MCF 10A (cell line): Measurements from ENCODE around the gene ITGAD. TPM values are rescaled to one million over a fixed set of nuclear protein-coding genes. Genes with fewer than 3 reads are reported as not detected.

Experiments used
- BruUV-seq: library from RNA; stranded (reverse); fragments of 400-500 nt; replicated peaks from 2 replicates; lab custom pipeline; 2021; lab: Mats Ljungman, UMichigan
- CTCF ChIA-PET: fragments of 300-600 bp; sonication (Branson Sonifier 250); formaldehyde crosslinking; extraction: SDS; loops from one replicate; lab custom pipeline; 2021; ENCODE audit warnings: antibody characterized with exemption, inconsistent platforms; lab: Yijun Ruan, JAX
- POLR2A ChIA-PET: fragments of 300-600, 350-650 bp; sonication (Branson Sonifier 250); formaldehyde crosslinking; extraction: SDS; loops from one replicate; lab custom pipeline; 2020; ENCODE audit warnings: antibody characterized with exemption, inconsistent platforms; lab: Yijun Ruan, JAX
- DNase-seq: peaks from one replicate; pipeline ENCODE4 v3.0.0-alpha.2; 2018; ENCODE audit not compliant: unreplicated experiment
- H3K27ac Mint-ChIP-seq: one replicate; pipeline ENCODE4 v1.8.0; 2022; ENCODE audit warnings: mild to moderate bottlenecking, low read depth, mixed read lengths; ENCODE audit not compliant: unreplicated experiment
- H3K27me3 Mint-ChIP-seq: one replicate; pipeline ENCODE4 v1.8.0; 2022; ENCODE audit warnings: mixed read lengths; ENCODE audit not compliant: insufficient read depth, unreplicated experiment
- H3K36me3 Mint-ChIP-seq: one replicate; pipeline ENCODE4 v1.8.0; 2022; ENCODE audit warnings: mild to moderate bottlenecking, moderate library complexity, mixed read lengths; ENCODE audit not compliant: insufficient read depth, unreplicated experiment
- H3K4me1 Mint-ChIP-seq: one replicate; pipeline ENCODE4 v1.8.0; 2022; ENCODE audit warnings: mixed read lengths; ENCODE audit not compliant: insufficient read depth, unreplicated experiment
- H3K4me3 Mint-ChIP-seq: one replicate; pipeline ENCODE4 v1.8.0; 2022; ENCODE audit warnings: mild to moderate bottlenecking, moderate library complexity, mixed read lengths; ENCODE audit not compliant: unreplicated experiment
- H3K9me3 Mint-ChIP-seq: one replicate; pipeline ENCODE4 v1.8.0; 2022; ENCODE audit warnings: mixed read lengths; ENCODE audit not compliant: unreplicated experiment
- intact Hi-C: fragments of 100-400 bp; cut with micrococcal nuclease; formaldehyde crosslinking; loops from 2 replicates; pipeline ENCODE4 v1.14.1; 2022
- total RNA-seq: library from RNA; stranded (reverse); gene quantifications from 2 replicates; pipeline ENCODE4 v1.2.3, GENCODE V29; 2022
- TF ChIP-seq, protein P1 (sequence below): fragments of 200-600 bp; IDR thresholded peaks from one replicate; pipeline ENCODE4 v1.8.0; 2022; ENCODE audit warnings: antibody characterized with exemption, mild to moderate bottlenecking; ENCODE audit not compliant: unreplicated experiment

The ITGAD gene
- total RNA-seq, 1 experiment from 2014 or later = not detected

DNA sequence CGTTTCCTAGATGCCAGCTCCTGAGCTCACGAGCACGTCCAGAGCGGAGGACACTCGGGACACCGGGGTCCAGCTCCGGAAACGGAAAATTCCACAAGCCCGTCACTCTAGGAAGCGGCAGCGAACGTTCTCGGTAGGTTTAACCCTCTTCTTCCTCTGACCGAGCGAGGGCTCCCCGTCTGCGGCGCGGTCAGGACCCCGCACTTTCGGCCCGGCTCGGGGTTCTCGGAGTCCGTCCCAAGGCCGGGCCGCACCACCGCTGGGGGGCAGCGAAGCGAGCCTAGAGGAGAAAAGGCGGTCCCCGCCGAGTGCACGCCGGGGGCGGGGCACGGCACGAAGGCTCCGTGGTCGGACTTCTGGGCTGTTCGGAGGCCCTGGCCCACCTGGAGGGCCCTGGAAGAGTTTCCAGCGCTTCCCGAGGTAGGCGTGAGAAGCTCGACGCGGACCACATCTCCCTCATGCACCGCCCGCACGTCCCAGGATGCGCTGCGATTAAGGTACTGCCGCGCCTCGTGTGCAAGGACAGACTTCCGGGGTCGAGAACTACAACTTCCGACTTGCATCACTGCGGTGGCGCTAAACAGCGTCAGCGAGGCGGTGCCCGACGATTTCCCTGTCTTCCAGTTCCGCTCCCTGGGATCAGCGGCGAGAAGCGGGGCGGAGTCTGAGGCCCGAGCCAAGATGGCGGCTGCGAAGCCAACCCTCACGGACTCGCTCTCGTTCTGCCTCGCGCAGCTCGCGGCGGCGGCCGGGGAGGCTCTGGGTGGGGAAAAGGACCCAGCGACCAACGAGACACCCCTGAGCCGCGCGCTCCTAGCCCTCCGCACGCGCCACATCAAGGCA is 65.9 kb downstream of the ITGAD start, which contains the start of gene ARMC5:
Gene ARMC5 (plus strand): TSS at position 658 of the 843 bp plus-strand sequence. CDS start 24 bp downstream, at position 682.
- ChIA-PET POLR2A (interaction anchor here (0.6 to 4.9 kb wide), 33 partner anchors 8 to 564 kb away, joined by 3 to 40 read pairs (median 5); partner anchors contain the start of genes FUS, KAT8, PRSS8 and RUSF1), CTCF (interaction anchor here (0.6 to 8.4 kb wide), 19 partner anchors 16 to 519 kb away, joined by 3 to 65 read pairs (median 3); partner anchors contain the start of genes VKORC1, ZNF267 and ZNF843)
- peaks cover 14% of the 10 kb centered on the region for H3K4me1 Mint-ChIP-seq
- no peaks in the 10 kb centered on the region for H3K27me3 Mint-ChIP-seq
- TSS peak; percentile 44 for BruUV-seq
- intact Hi-C loops = loop anchor here (2.0 to 10.0 kb wide), 3 partner anchors 236 to 410 kb away; a partner anchor contains a TSS
- peak within 1 kb of the TSS; percentile 88 for H3K4me3 Mint-ChIP-seq
- peak within 1 kb of the TSS; percentile 97 for H3K27ac Mint-ChIP-seq
- no peaks in the 10 kb centered on the region for H3K9me3 Mint-ChIP-seq
- TF ChIP-seq, protein P1, sequence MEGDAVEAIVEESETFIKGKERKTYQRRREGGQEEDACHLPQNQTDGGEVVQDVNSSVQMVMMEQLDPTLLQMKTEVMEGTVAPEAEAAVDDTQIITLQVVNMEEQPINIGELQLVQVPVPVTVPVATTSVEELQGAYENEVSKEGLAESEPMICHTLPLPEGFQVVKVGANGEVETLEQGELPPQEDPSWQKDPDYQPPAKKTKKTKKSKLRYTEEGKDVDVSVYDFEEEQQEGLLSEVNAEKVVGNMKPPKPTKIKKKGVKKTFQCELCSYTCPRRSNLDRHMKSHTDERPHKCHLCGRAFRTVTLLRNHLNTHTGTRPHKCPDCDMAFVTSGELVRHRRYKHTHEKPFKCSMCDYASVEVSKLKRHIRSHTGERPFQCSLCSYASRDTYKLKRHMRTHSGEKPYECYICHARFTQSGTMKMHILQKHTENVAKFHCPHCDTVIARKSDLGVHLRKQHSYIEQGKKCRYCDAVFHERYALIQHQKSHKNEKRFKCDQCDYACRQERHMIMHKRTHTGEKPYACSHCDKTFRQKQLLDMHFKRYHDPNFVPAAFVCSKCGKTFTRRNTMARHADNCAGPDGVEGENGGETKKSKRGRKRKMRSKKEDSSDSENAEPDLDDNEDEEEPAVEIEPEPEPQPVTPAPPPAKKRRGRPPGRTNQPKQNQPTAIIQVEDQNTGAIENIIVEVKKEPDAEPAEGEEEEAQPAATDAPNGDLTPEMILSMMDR = peak; percentile 38
- DNase-seq = peak; percentile 97
- H3K36me3 Mint-ChIP-seq = peaks cover 44% of the 10 kb centered on the region

DNA sequence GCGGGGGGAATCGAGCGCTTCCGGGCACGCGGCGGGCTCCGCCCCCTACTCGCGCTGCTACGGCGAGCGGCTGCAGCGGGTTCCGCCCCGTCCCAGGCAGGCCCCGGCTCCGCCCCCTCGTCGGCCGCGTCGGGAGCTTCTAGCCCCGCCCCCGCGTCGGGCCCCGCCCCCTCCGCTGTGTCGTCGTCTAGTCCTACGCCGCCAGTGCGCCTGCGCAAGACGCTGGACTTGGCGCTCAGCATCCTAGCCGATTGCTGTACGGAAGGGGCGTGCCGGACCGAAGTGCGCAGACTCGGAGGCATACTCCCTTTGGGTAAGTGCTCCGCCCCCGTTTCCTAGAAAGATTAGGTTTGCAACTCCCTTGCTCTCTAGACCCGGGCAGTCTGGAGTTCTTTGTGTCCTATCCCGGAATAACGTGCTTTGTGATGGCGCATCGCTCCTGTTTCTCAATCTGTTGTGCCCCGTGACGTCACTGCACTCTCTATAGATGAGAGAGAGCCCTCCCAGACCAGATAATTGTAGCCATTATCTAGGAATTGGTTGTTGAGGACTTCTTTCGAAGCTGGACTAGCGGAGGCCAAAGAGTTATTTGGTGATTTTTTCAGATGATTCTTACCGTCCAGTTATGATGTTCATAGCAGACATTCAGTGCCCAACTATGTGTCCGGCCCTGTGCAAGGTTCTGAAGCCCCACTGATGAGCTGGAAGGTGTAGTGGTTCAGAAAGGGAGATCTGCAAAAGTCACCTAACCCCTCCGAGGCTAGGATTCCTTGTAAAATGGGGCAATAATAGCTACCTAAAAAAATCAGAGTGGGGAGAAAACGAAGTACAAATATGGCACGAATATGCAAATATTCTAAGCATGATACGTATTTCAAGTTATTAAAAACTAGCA is 66.8 kb downstream of the ITGAD start:
- ChIA-PET POLR2A (interaction anchor here (0.6 to 4.9 kb wide), 31 partner anchors 8 to 520 kb away, joined by 3 to 40 read pairs (median 5); partner anchors contain the start of genes FUS, KAT8, PRSS8 and RUSF1), CTCF (interaction anchor here (0.6 to 8.4 kb wide), 34 partner anchors 8 to 535 kb away, joined by 3 to 65 read pairs (median 4); partner anchors contain the start of genes FUS, HSD3B7, RUSF1 and ZNF843)
- Mint-ChIP-seq H3K27me3 (no peaks in the 10 kb centered on the region), H3K9me3 (no peaks in the 10 kb centered on the region), H3K4me3 (peak overlapping the region; percentile 88), H3K36me3 (peaks cover 47% of the 10 kb centered on the region), H3K4me1 (peaks cover 14% of the 10 kb centered on the region), H3K27ac (peak overlapping the region; percentile 97)
- no TSS peak for BruUV-seq
- peak; percentile 99 for DNase-seq
- TF ChIP-seq, protein P1 = no peak
- intact Hi-C loops = loop anchor here (2.0 to 10.0 kb wide), 3 partner anchors 235 to 409 kb away; a partner anchor contains a TSS

DNA sequence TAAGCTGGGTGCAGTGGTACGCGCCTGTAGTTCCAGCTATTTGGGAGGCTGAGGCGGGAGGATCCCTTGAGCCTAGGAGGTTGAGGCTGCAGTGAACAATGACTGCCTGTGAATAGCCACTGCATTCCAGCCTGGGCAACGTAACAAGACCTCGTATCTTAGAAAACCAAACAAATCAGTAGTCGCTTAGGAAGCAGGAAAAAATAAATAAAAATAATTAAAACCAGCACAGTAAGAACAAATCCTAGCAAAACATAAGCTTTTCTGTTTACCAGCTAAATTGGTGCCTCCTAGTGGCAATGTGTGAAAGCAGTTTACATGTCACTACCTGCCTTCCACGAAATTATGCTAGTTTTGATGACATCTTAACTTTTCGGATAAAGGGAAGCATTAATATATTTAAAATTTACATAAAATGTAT is 67.5 kb downstream of the ITGAD start:
- peak; percentile 58 for DNase-seq
- CTCF ChIA-PET = interaction anchor here (0.6 to 8.4 kb wide), 39 partner anchors 9 to 536 kb away, joined by 3 to 65 read pairs (median 4); partner anchors contain the start of genes FUS, HSD3B7, RUSF1 and ZNF843
- peaks cover 54% of the 10 kb centered on the region for H3K36me3 Mint-ChIP-seq
- TSS peak; percentile 53 for BruUV-seq
- peaks cover 14% of the 10 kb centered on the region for H3K4me1 Mint-ChIP-seq
- intact Hi-C loops = no loop called here
- POLR2A ChIA-PET = interaction anchor here (0.6 to 4.9 kb wide), 20 partner anchors 8 to 502 kb away, joined by 3 to 40 read pairs (median 8); partner anchors contain the start of genes FUS, KAT8, RUSF1 and ZNF267
- H3K27ac Mint-ChIP-seq = peak overlapping the region; percentile 97
- TF ChIP-seq, protein P1 = peak; percentile 36
- peak overlapping the region; percentile 88 for H3K4me3 Mint-ChIP-seq
- H3K27me3 Mint-ChIP-seq = no peaks in the 10 kb centered on the region
- H3K9me3 Mint-ChIP-seq = no peaks in the 10 kb centered on the region
